ENCODE data around the gene KRTAP5-5. TPM values are rescaled to one million over a fixed set of nuclear protein-coding genes. Genes with fewer than 3 reads are reported as not detected.

The KRTAP5-5 gene
- total and polyA plus RNA-seq, 2 donors (not counting 1 experiment from before 2014, with no cell fraction given): not detected

DNA sequence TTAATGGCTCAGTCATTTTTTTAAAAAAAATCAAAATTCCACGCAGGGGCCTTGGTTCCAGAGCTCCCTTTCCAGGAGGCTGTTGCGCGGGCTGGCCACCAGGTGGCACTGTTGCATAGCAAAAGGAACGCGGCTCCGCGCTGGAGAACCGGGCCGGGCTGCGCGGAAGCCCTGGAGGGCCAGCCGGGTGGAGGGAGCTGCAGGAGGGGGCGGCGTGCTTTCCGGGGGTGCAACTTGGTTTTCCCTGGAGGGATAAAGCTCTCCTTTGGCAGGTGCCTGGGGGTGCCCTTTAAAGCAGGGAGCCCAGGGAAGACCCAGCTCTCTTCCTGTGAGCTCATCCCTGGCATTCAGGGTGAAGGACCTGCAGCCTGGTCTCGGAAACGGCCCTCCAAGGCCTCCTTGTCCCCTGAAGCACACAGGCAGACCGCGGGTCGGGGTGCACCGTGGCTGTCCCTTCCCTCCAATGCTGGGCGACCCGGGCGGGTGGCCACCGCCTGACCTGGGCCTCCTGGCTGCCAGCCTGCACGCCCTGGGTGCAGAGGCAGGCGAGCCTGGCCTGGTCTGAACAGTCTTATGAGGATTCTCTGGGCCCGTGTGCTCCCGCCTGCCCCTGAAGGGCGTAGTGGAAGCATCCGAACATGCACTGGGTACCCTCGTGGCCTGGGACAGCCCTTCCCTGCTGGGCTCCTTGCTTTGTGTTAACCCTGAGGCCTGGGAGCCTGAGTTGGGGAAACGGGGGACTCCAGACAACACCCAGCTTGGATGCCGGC is 23.4 kb downstream of the KRTAP5-5 start:
- peak; percentile 78 for DNase-seq
- Mint-ChIP-seq H3K4me3 (no peak overlapping the region), H3K9me3 (ENCODE audit: insufficient read depth) (no peaks in the 10 kb centered on the region), H3K27ac (no peak overlapping the region), H3K4me1 (no peaks in the 10 kb centered on the region), H3K27me3 (peaks cover 39% of the 10 kb centered on the region)
- TF ChIP-seq, protein P1, sequence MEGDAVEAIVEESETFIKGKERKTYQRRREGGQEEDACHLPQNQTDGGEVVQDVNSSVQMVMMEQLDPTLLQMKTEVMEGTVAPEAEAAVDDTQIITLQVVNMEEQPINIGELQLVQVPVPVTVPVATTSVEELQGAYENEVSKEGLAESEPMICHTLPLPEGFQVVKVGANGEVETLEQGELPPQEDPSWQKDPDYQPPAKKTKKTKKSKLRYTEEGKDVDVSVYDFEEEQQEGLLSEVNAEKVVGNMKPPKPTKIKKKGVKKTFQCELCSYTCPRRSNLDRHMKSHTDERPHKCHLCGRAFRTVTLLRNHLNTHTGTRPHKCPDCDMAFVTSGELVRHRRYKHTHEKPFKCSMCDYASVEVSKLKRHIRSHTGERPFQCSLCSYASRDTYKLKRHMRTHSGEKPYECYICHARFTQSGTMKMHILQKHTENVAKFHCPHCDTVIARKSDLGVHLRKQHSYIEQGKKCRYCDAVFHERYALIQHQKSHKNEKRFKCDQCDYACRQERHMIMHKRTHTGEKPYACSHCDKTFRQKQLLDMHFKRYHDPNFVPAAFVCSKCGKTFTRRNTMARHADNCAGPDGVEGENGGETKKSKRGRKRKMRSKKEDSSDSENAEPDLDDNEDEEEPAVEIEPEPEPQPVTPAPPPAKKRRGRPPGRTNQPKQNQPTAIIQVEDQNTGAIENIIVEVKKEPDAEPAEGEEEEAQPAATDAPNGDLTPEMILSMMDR (IDR thresholded peaks at IDR 0.05): peak; percentile 97
- no peak for TF ChIP-seq EZH2 (IDR thresholded peaks at IDR 0.05; ENCODE audit: borderline replicate concordance, insufficient read depth, low read depth, low read length, poor library complexity, severe bottlenecking)
- no peak overlapping the region for H3K9ac ChIP-seq (ENCODE audit: low read length)
- peaks cover 0 to 6% of the 10 kb centered on the region in 2 donors for H3K4me1 ChIP-seq (ENCODE audit: control insufficient read depth in 2 of 2, insufficient read depth in 2 of 2, low read length in 2 of 2)
- H3K4me3 ChIP-seq (ENCODE audit: control extremely low read depth in 1 of 5, extremely low read depth in 1 of 5, insufficient read depth in 1 of 5, low read depth in 2 of 5, low read length in 4 of 5): no peak overlapping the region
- H3K27ac ChIP-seq (ENCODE audit: low read length in 2 of 2): no peak overlapping the region
- H3K36me3 ChIP-seq (replicated peaks in 1 of 2; ENCODE audit: control extremely low read depth in 1 of 2, control insufficient read depth in 1 of 2, extremely low read depth in 1 of 2, insufficient read depth in 2 of 2, low read length in 1 of 2): no peaks in the 10 kb centered on the region
- intact Hi-C loops (cut with micrococcal nuclease): loop anchor here (1.0 to 5.0 kb wide), 2 partner anchors 39 to 498 kb away; no protein-coding TSS in a partner anchor
- H3K9me3 ChIP-seq (ENCODE audit: control extremely low read depth in 1 of 3, control insufficient read depth in 2 of 3, insufficient read depth in 1 of 3, low read length in 2 of 3): no peaks in the 10 kb centered on the region
- H4K20me1 ChIP-seq (ENCODE audit: control insufficient read depth, insufficient read depth, low read length, poor library complexity, severe bottlenecking): no peaks in the 10 kb centered on the region
- H2AFZ ChIP-seq (ENCODE audit: insufficient read depth, low read depth, low read length, poor library complexity, severe bottlenecking): no peak overlapping the region
- peak overlapping the region; percentile 39 for H3K4me2 ChIP-seq (replicated peaks; ENCODE audit: low read depth, low read length, poor library complexity, severe bottlenecking)
- ATAC-seq (ENCODE audit: low read depth): peak; percentile 91
- ChIA-PET POLR2A (interaction anchor here (0.5 kb wide), 1 partner anchor 125 kb away, joined by 3 read pairs; no protein-coding TSS in a partner anchor), CTCF (interaction anchor here (0.8 to 4.5 kb wide), 38 partner anchors 9 to 878 kb away, joined by 3 to 135 read pairs (median 5); partner anchors contain the start of genes H19, KRTAP5-6 and SYT8)
- H3K27me3 ChIP-seq (replicated peaks in 1 of 4; ENCODE audit: control extremely low read depth in 1 of 4, control insufficient read depth in 3 of 4, insufficient read depth in 4 of 4, low read length in 3 of 4): peaks cover 0 to 22% (median 4%) of the 10 kb centered on the region in 4 experiments
- H3K79me2 ChIP-seq (ENCODE audit: control insufficient read depth, insufficient read depth, low read length): no peaks in the 10 kb centered on the region
- 39% methylated on average over 34 of the region's 34 CpGs for WGBS (ENCODE audit: insufficient coverage)

Measured in B cell (primary cell).